Measurements from ENCODE around the gene PDK4. TPM values are rescaled to one million over a fixed set of nuclear protein-coding genes. Genes with fewer than 3 reads are reported as not detected.
A peak's percentile ranks its signal among the peaks of the same experiment; 100 is the strongest.

The PDK4 gene
- polyA plus RNA-seq, 3 donors: 2.2 to 26.0 (median 12.4) TPM

DNA sequence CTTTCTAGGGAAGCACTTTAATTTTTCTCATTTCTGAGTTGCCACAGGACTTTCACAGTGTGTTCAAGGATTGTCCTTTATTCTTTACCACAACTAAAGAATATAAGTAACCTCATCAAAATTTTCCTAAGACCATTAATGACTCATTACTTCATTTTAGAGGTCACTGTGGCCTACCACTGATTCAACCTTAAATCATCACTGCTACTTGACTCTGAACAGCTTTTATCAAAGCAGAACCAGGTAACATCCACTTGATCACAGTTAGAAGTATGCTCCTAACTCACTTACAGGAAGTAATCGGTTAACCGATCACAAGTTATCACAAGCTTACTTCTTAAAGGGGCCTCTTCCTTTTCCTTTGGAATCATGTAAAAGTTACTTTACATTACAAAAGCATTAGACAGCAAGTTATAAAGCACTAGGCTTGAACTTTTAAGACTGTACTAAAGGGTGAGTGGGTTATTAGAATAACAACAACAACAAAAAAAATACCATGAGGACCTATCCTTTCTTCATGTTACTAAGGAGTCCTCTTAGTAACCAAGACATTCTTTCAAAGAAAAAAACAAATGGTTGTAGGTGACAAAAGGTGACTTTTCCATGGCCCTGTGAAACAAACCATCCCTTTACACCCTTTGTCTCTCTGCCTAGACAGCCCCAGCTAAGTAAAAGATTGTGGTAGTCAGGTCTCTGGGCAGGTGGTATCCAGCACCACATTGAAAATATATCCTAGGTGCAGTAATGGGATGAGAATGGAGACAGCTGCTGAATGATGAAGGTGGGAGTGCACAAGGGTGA is 40.0 kb upstream of the PDK4 start:
- H4K20me1 ChIP-seq (ENCODE audit: insufficient read depth, low read length): no peaks in the 10 kb centered on the region
- no peaks in the 10 kb centered on the region for H3K9me3 ChIP-seq (replicated peaks in 1 of 2; ENCODE audit: control insufficient read depth in 1 of 2, insufficient read depth in 1 of 2, low read length in 2 of 2)
- peaks cover 0 to 1% (median 0%) of the 10 kb centered on the region in 7 donors for H3K9me3 Mint-ChIP-seq
- no peak for DNase-seq
- no peaks in the 10 kb centered on the region for H3K36me3 ChIP-seq (replicated peaks in 1 of 2; ENCODE audit: control insufficient read depth in 1 of 2, insufficient read depth in 2 of 2, low read length in 2 of 2)
- peak overlapping the region; percentile 67 for H2AFZ ChIP-seq (ENCODE audit: insufficient read depth, low read depth, low read length, poor library complexity, severe bottlenecking)
- peaks cover 13% of the 10 kb centered on the region for H3K4me1 Mint-ChIP-seq
- no peak overlapping the region for H3K4me3 Mint-ChIP-seq
- no peak overlapping the region for H3K27ac Mint-ChIP-seq
- no peak overlapping the region for H3K4me3 ChIP-seq (replicated peaks in 1 of 3; ENCODE audit: low read depth in 2 of 3, low read length in 3 of 3)
- peaks cover 0 to 1% (median 0%) of the 10 kb centered on the region in 3 donors for H3K27me3 Mint-ChIP-seq (ENCODE audit: low read depth in 3 of 3)
- H3K27ac ChIP-seq (ENCODE audit: low read depth in 1 of 2, low read length in 2 of 2): no peak overlapping the region
- WGBS (ENCODE audit: insufficient coverage): no CpG with 5 or more reads among the region's 2 CpGs
- no peak overlapping the region for H3K9ac ChIP-seq (ENCODE audit: insufficient read depth, low read length, poor library complexity, severe bottlenecking)
- peaks cover 3 to 8% of the 10 kb centered on the region in 2 donors for H3K4me1 ChIP-seq (ENCODE audit: control insufficient read depth in 1 of 2, insufficient read depth in 2 of 2, low read length in 2 of 2)
- TF ChIP-seq CTCF (IDR thresholded peaks at IDR 0.05): no peak
- H3K27me3 ChIP-seq (ENCODE audit: control insufficient read depth in 2 of 2, insufficient read depth in 2 of 2, low read length in 2 of 2): no peaks in the 10 kb centered on the region
- H3K36me3 Mint-ChIP-seq: no peaks in the 10 kb centered on the region
- intact Hi-C loops (cut with micrococcal nuclease): no loop called here
- H3K4me2 ChIP-seq (replicated peaks; ENCODE audit: extremely low read depth, low read length, poor library complexity, severe bottlenecking): no peak overlapping the region
- no peaks in the 10 kb centered on the region for H3K79me2 ChIP-seq (ENCODE audit: insufficient read depth, low read length)

- H3K27me3 Mint-ChIP-seq (ENCODE audit: low read depth in 3 of 3): peaks cover 0 to 1% (median 0%) of the 10 kb centered on the region in 3 donors
- no peak overlapping the region for H3K27ac ChIP-seq (ENCODE audit: low read depth in 1 of 2, low read length in 2 of 2)
- peaks cover 0 to 2% (median 0%) of the 10 kb centered on the region in 7 donors for H3K9me3 Mint-ChIP-seq
- no peaks in the 10 kb centered on the region for H3K36me3 ChIP-seq (replicated peaks in 1 of 2; ENCODE audit: control insufficient read depth in 1 of 2, insufficient read depth in 2 of 2, low read length in 2 of 2)
- peaks cover 23% of the 10 kb centered on the region for H3K4me1 Mint-ChIP-seq
- H3K79me2 ChIP-seq (ENCODE audit: insufficient read depth, low read length): no peaks in the 10 kb centered on the region
- no peak overlapping the region for H3K27ac Mint-ChIP-seq
- intact Hi-C loops (cut with micrococcal nuclease): loop anchor here in 1 of 2 donors (5.0 kb wide), 1 partner anchor 35 kb away; the partner anchor contains the start of gene PDK4
- no peaks in the 10 kb centered on the region for H3K27me3 ChIP-seq (ENCODE audit: control insufficient read depth in 2 of 2, insufficient read depth in 2 of 2, low read length in 2 of 2)
- H3K4me3 Mint-ChIP-seq: no peak overlapping the region
- DNase-seq: no peak
- H2AFZ ChIP-seq (ENCODE audit: insufficient read depth, low read depth, low read length, poor library complexity, severe bottlenecking): no peak overlapping the region
- no peaks in the 10 kb centered on the region for H3K36me3 Mint-ChIP-seq
- H4K20me1 ChIP-seq (ENCODE audit: insufficient read depth, low read length): no peaks in the 10 kb centered on the region
- no peaks in the 10 kb centered on the region for H3K9me3 ChIP-seq (replicated peaks in 1 of 2; ENCODE audit: control insufficient read depth in 1 of 2, insufficient read depth in 1 of 2, low read length in 2 of 2)
- H3K4me1 ChIP-seq (ENCODE audit: control insufficient read depth in 1 of 2, insufficient read depth in 2 of 2, low read length in 2 of 2): peaks cover 11 to 14% of the 10 kb centered on the region in 2 donors
- WGBS (ENCODE audit: insufficient coverage): no CpG with 5 or more reads among the region's 1 CpG
- H3K4me2 ChIP-seq (replicated peaks; ENCODE audit: extremely low read depth, low read length, poor library complexity, severe bottlenecking): no peak overlapping the region
- no peak overlapping the region for H3K4me3 ChIP-seq (replicated peaks in 1 of 3; ENCODE audit: low read depth in 2 of 3, low read length in 3 of 3)
- no peak overlapping the region for H3K9ac ChIP-seq (ENCODE audit: insufficient read depth, low read length, poor library complexity, severe bottlenecking)
- no peak for TF ChIP-seq CTCF (IDR thresholded peaks at IDR 0.05)
Observed at GRCh38 chr7:95632609-95633008, 36.3 kb upstream of the PDK4 start.

Measured in CD14-positive monocyte (primary cell).